Neural progenitor cell (in vitro differentiated cells): ENCODE data around the gene LY86. TPM values are rescaled to one million over a fixed set of nuclear protein-coding genes. Genes with fewer than 3 reads are reported as not detected.

ENCODE experiments used
- DNase-seq: peaks from one replicate; pipeline ENCODE4 v3.0.0-alpha.2; 2016; ENCODE audit warnings: low spot score
- H2AFZ ChIP-seq: fragments of 200-600 bp; sonication (generic); replicated peaks from 2 replicates; pipeline ENCODE4 v1.6.1; 2016; ENCODE audit warnings: antibody characterized with exemption
- H3F3A ChIP-seq: fragments of 200-600 bp; sonication (generic); 2 replicates; pipeline ENCODE4 v1.6.1; 2016; ENCODE audit warnings: antibody characterized with exemption, low read depth
- H3K27ac ChIP-seq: fragments of 200-600 bp; sonication (generic); 2 replicates; pipeline ENCODE4 v1.5.1; 2016; ENCODE audit warnings: mild to moderate bottlenecking
- H3K27me3 ChIP-seq: fragments of 200-600 bp; sonication (generic); 2 replicates; pipeline ENCODE4 v1.6.1; 2016; ENCODE audit warnings: mild to moderate bottlenecking, moderate library complexity
- H3K36me3 ChIP-seq: fragments of 200-600 bp; sonication (generic); 2 replicates; pipeline ENCODE4 v1.5.1; 2016
- H3K4me1 ChIP-seq: fragments of 200-600 bp; sonication (generic); 2 replicates; pipeline ENCODE4 v1.6.1; 2016; ENCODE audit warnings: mixed run types
- H3K4me2 ChIP-seq: fragments of 200-600 bp; sonication (generic); 2 replicates; pipeline ENCODE4 v1.6.1; 2016
- H3K4me3 ChIP-seq: fragments of 200-600 bp; sonication (generic); 2 replicates; pipeline ENCODE4 v1.5.1; 2016
- H3K79me2 ChIP-seq: fragments of 200-600 bp; sonication (generic); 2 replicates; pipeline ENCODE4 v1.6.1; 2016; ENCODE audit warnings: low read depth
- H3K9ac ChIP-seq: fragments of 200-600 bp; sonication (generic); 2 replicates; pipeline ENCODE4 v1.6.1; 2016
- H3K9me3 ChIP-seq: fragments of 200-600 bp; sonication (generic); 2 replicates; pipeline ENCODE4 v1.5.1; 2016; ENCODE audit warnings: low read depth
- H4K20me1 ChIP-seq: fragments of 200-600 bp; sonication (generic); 2 replicates; pipeline ENCODE4 v1.6.1; 2016; ENCODE audit warnings: low read depth
- H3K27ac Mint-ChIP-seq: 3 replicates; pipeline ENCODE4 v1.8.0; 2021; ENCODE audit warnings: mixed read lengths
- H3K27me3 Mint-ChIP-seq: 2 replicates; pipeline ENCODE4 v1.8.0; 2022; ENCODE audit warnings: low read depth, mild to moderate bottlenecking, inconsistent platforms, moderate library complexity, mixed read lengths; ENCODE audit not compliant: insufficient read depth
- H3K36me3 Mint-ChIP-seq: 3 replicates; pipeline ENCODE4 v1.8.0; 2021; ENCODE audit warnings: mixed read lengths
- H3K4me1 Mint-ChIP-seq: 3 replicates; pipeline ENCODE4 v1.8.0; 2021; ENCODE audit warnings: mixed read lengths
- H3K4me3 Mint-ChIP-seq: 3 replicates; pipeline ENCODE4 v1.8.0; 2021; ENCODE audit warnings: mild to moderate bottlenecking, moderate library complexity, mixed read lengths
- H3K9me3 Mint-ChIP-seq: 3 replicates; pipeline ENCODE4 v1.8.0; 2020; ENCODE audit warnings: mixed read lengths
- EZH2 ChIP-seq: fragments of 200-600 bp; sonication (generic); IDR thresholded peaks from 2 replicates; pipeline ENCODE4 v1.6.1; 2017; ENCODE audit warnings: antibody characterized with exemption, mild to moderate bottlenecking, moderate library complexity
- EZH2phosphoT487 ChIP-seq: fragments of 200-600 bp; sonication (generic); IDR thresholded peaks from 2 replicates; pipeline ENCODE4 v1.6.1; 2017; ENCODE audit warnings: antibody characterized with exemption
- total RNA-seq: library from RNA; depleted of rRNA; stranded (reverse); fragments of >200 nt; gene quantifications from 2 replicates; pipeline ENCODE4 v1.2.3, GENCODE V29; 2015; ENCODE audit warnings: low replicate concordance
- TF ChIP-seq, protein P1 (sequence below): fragments of 200-600 bp; sonication (generic); IDR thresholded peaks from 2 replicates; pipeline ENCODE4 v1.5.1; 2017; ENCODE audit warnings: antibody characterized with exemption, mild to moderate bottlenecking

Gene LY86
- total RNA-seq, 1 donor from 2014 or later = not detected

GRCh38 chr6:6592826-6593475 lies 4.4 kb downstream of the LY86 start:
- H3K4me1 Mint-ChIP-seq = no peaks in the 10 kb centered on the region
- no peak overlapping the region for H3K27ac Mint-ChIP-seq
- peaks cover 2% of the 10 kb centered on the region for H3K9me3 Mint-ChIP-seq
- H3K27ac ChIP-seq = no peak overlapping the region
- no peaks in the 10 kb centered on the region for H3K79me2 ChIP-seq
- no peaks in the 10 kb centered on the region for H3K36me3 ChIP-seq
- no peak overlapping the region for H2AFZ ChIP-seq
- H3K36me3 Mint-ChIP-seq = no peaks in the 10 kb centered on the region
- no peak overlapping the region for H3K4me3 ChIP-seq
- DNase-seq = no peak
- no peaks in the 10 kb centered on the region for H3F3A ChIP-seq
- no peaks in the 10 kb centered on the region for H3K9me3 ChIP-seq
- no peaks in the 10 kb centered on the region for H3K4me1 ChIP-seq
- H3K27me3 Mint-ChIP-seq = peaks cover 4% of the 10 kb centered on the region
- TF ChIP-seq, protein P1, sequence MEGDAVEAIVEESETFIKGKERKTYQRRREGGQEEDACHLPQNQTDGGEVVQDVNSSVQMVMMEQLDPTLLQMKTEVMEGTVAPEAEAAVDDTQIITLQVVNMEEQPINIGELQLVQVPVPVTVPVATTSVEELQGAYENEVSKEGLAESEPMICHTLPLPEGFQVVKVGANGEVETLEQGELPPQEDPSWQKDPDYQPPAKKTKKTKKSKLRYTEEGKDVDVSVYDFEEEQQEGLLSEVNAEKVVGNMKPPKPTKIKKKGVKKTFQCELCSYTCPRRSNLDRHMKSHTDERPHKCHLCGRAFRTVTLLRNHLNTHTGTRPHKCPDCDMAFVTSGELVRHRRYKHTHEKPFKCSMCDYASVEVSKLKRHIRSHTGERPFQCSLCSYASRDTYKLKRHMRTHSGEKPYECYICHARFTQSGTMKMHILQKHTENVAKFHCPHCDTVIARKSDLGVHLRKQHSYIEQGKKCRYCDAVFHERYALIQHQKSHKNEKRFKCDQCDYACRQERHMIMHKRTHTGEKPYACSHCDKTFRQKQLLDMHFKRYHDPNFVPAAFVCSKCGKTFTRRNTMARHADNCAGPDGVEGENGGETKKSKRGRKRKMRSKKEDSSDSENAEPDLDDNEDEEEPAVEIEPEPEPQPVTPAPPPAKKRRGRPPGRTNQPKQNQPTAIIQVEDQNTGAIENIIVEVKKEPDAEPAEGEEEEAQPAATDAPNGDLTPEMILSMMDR = no peak
- TF ChIP-seq EZH2 (no peak), EZH2phosphoT487 (no peak)
- no peak overlapping the region for H3K4me2 ChIP-seq
- H3K9ac ChIP-seq = no peak overlapping the region
- no peaks in the 10 kb centered on the region for H4K20me1 ChIP-seq
- H3K4me3 Mint-ChIP-seq = no peak overlapping the region
- H3K27me3 ChIP-seq = no peaks in the 10 kb centered on the region

GRCh38 chr6:6593867-6594468 lies 5.4 kb downstream of the LY86 start:
- H3K27ac Mint-ChIP-seq = no peak overlapping the region
- Histone ChIP-seq H3K4me1 (no peaks in the 10 kb centered on the region), H3K4me3 (no peak overlapping the region), H2AFZ (no peak overlapping the region), H3K9ac (no peak overlapping the region), H3K27ac (no peak overlapping the region), H3K36me3 (no peaks in the 10 kb centered on the region), H4K20me1 (no peaks in the 10 kb centered on the region), H3K79me2 (no peaks in the 10 kb centered on the region), H3F3A (no peaks in the 10 kb centered on the region), H3K27me3 (no peaks in the 10 kb centered on the region), H3K9me3 (no peaks in the 10 kb centered on the region), H3K4me2 (no peak overlapping the region)
- peaks cover 2% of the 10 kb centered on the region for H3K9me3 Mint-ChIP-seq
- H3K4me3 Mint-ChIP-seq = no peak overlapping the region
- peaks cover 6% of the 10 kb centered on the region for H3K27me3 Mint-ChIP-seq
- H3K4me1 Mint-ChIP-seq = no peaks in the 10 kb centered on the region
- no peak for DNase-seq
- H3K36me3 Mint-ChIP-seq = no peaks in the 10 kb centered on the region
- no peak for TF ChIP-seq EZH2phosphoT487
- TF ChIP-seq, protein P1 = no peak
- TF ChIP-seq EZH2 = no peak

GRCh38 chr6:6595025-6595424 lies 6.5 kb downstream of the LY86 start:
- Histone ChIP-seq H3K4me3 (no peak overlapping the region), H3K9me3 (no peaks in the 10 kb centered on the region), H3K9ac (no peak overlapping the region), H3K4me2 (no peak overlapping the region), H4K20me1 (no peaks in the 10 kb centered on the region), H3K27ac (no peak overlapping the region), H3K4me1 (no peaks in the 10 kb centered on the region), H3K27me3 (no peaks in the 10 kb centered on the region), H2AFZ (no peak overlapping the region), H3K79me2 (no peaks in the 10 kb centered on the region), H3K36me3 (no peaks in the 10 kb centered on the region), H3F3A (no peaks in the 10 kb centered on the region)
- H3K36me3 Mint-ChIP-seq = no peaks in the 10 kb centered on the region
- H3K4me1 Mint-ChIP-seq = no peaks in the 10 kb centered on the region
- TF ChIP-seq, protein P1 = no peak
- TF ChIP-seq EZH2phosphoT487 = no peak
- peaks cover 2% of the 10 kb centered on the region for H3K9me3 Mint-ChIP-seq
- H3K4me3 Mint-ChIP-seq = no peak overlapping the region
- H3K27ac Mint-ChIP-seq = no peak overlapping the region
- no peak for DNase-seq
- peaks cover 10% of the 10 kb centered on the region for H3K27me3 Mint-ChIP-seq
